ENCODE measurements around the gene MIF4GD. TPM values are rescaled to one million over a fixed set of nuclear protein-coding genes. Genes with fewer than 3 reads are reported as not detected.

Gene MIF4GD
- total RNA-seq, 1 donor from 2014 or later = 32.1 TPM

DNA sequence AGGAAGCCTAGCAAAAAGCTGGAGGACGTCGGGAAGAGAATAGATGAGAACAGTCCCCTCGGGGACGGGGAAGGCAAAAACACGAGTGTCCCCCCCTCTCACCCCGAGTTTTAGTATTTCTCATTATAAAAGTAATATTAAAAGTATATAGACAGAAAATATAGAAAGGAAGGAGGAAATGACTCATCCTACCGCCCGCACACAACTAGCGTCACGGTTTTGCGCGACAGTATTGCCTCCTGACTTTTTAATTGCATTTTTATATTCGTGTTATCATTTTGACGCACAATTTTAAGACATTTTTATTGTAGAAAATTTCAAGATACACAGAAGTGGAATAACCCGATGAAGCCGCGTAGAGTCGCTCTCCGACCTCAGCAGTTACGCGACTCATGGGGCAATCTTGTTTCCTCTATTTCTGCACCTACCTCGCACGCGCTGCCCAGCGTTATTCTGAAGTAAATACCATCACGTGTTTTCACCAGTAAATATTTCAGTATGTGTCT lies 18.9 kb upstream of the MIF4GD start:
- intact Hi-C loops (cut with DNase I) = no loop called here
- H3K27ac ChIP-seq = peak overlapping the region; percentile 93
- peak; percentile 84 for DNase-seq
- H3K9me3 ChIP-seq = no peaks in the 10 kb centered on the region
- H3K36me3 ChIP-seq = peaks cover 15% of the 10 kb centered on the region
- no peak for TF ChIP-seq CTCF (IDR thresholded peaks at IDR 0.05)
- no peaks in the 10 kb centered on the region for H3K27me3 ChIP-seq (ENCODE audit: low read depth)
- peak; percentile 44 to 51 for ATAC-seq
- H3K4me3 ChIP-seq = peak overlapping the region; percentile 92
- peaks cover 8% of the 10 kb centered on the region for H3K4me1 ChIP-seq

DNA sequence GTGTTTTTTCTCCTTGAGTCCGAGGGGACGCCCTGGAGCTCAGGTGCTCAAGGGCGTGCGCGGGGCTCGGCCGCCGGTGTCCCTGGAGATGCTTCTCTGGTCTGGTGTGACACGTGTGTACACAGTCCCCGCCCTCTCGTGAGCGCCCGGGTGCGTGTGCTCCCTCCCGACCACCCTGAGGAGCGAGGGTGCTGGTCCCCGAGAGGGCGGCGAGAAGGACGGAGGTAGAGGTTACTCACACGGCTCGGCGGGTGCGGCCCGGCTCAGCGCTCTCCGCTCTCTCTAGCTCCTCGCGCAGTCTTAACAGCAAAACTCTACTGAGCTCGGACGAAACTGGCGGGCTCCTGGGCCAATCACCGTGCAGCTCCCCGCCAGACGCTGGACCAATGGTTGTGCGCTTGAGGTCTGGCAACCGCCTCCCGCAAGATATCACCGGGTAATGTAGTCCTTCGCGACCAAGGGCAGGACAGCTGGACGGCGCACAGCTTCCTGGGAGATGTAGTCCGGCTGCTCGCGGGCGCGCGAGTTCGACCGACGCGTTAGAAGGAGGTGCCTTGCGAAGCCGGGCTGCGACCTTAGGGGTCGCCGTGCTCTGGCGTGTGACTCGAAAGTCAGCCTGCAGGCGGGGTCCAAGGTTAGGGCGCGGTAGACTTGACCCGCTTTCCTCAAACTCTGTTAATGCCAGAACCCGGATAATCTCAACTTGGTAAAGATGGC lies 18.2 kb upstream of the MIF4GD start, which contains the start of gene SLC25A19:
TSS of gene SLC25A19 (minus strand) at position 319 of the 717 bp plus-strand sequence. CDS start 2,669 bp downstream, outside the sequence.
- no peaks in the 10 kb centered on the region for H3K27me3 ChIP-seq (ENCODE audit: low read depth)
- peak; percentile 99 for DNase-seq
- H3K27ac ChIP-seq = peak within 1 kb of the TSS; percentile 93
- TF ChIP-seq CTCF (IDR thresholded peaks at IDR 0.05) = peak; percentile 11
- intact Hi-C loops (cut with DNase I) = no loop called here
- ATAC-seq = peak; percentile 98 to 99
- peak within 1 kb of the TSS; percentile 92 for H3K4me3 ChIP-seq
- H3K9me3 ChIP-seq = no peaks in the 10 kb centered on the region
- H3K4me1 ChIP-seq = peaks cover 8% of the 10 kb centered on the region
- H3K36me3 ChIP-seq = peaks cover 17% of the 10 kb centered on the region

GRCh38 chr17:75288770-75289114 lies 17.7 kb upstream of the MIF4GD start:
- DNase-seq (peak; percentile 68), ATAC-seq (peak; percentile 45 to 62)
- Histone ChIP-seq H3K36me3 (peaks cover 19% of the 10 kb centered on the region), H3K27ac (peak overlapping the region; percentile 93), H3K4me3 (peak overlapping the region; percentile 92), H3K4me1 (peaks cover 8% of the 10 kb centered on the region), H3K9me3 (no peaks in the 10 kb centered on the region), H3K27me3 (ENCODE audit: low read depth) (no peaks in the 10 kb centered on the region)
- no peak for TF ChIP-seq CTCF (IDR thresholded peaks at IDR 0.05)
- intact Hi-C loops (cut with DNase I) = no loop called here

DNA sequence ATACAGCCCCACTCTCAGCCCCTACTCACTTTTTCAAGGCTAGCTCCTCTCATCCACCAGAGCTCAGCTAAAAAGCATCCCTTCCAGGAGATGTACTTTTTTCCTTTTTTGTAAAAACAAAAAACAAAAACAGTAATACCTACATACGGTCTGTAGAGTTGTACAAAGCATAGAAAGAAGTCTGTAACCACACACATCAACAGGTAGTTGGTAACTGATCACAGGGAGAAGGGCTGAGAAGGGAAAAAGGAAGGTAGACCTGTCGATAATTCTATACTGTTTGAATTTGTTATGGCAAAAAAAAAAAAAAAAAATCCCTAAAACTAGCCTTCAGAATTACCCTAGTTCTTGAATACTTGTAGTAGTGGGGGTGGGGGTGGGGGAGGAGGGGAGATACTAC lies 17.3 kb upstream of the MIF4GD start:
- peak overlapping the region; percentile 92 for H3K4me3 ChIP-seq
- H3K27ac ChIP-seq = peak overlapping the region; percentile 93
- ATAC-seq (no peak), DNase-seq (no peak)
- no peaks in the 10 kb centered on the region for H3K27me3 ChIP-seq (ENCODE audit: low read depth)
- no peak for TF ChIP-seq CTCF (IDR thresholded peaks at IDR 0.05)
- H3K36me3 ChIP-seq = peaks cover 22% of the 10 kb centered on the region
- H3K4me1 ChIP-seq = peaks cover 8% of the 10 kb centered on the region
- intact Hi-C loops (cut with DNase I) = no loop called here
- no peaks in the 10 kb centered on the region for H3K9me3 ChIP-seq

DNA sequence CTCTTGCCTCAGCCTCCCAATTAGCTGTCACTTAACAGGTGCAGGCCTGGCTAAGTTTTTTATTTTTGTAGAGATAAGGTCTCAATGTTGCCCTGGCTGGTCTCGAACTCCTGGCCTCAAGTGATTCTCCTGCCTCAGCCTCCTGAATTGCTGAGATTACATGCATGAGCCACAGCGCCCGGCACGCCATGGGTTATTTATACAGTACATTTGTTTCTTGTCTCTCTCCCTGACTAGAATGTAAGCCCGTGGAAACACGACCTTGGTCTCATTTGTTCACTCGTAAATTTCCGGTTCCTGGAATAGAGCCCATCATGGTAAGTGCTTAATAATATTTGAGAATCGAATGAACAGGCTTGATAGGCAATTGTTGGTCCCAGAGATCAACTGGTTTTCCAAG lies 16.2 kb upstream of the MIF4GD start:
- no peak overlapping the region for H3K4me3 ChIP-seq
- H3K27me3 ChIP-seq (ENCODE audit: low read depth) = no peaks in the 10 kb centered on the region
- H3K27ac ChIP-seq = no peak overlapping the region
- H3K36me3 ChIP-seq = peaks cover 31% of the 10 kb centered on the region
- intact Hi-C loops (cut with DNase I) = no loop called here
- ATAC-seq (no peak), DNase-seq (no peak)
- no peak for TF ChIP-seq CTCF (IDR thresholded peaks at IDR 0.05)
- peaks cover 8% of the 10 kb centered on the region for H3K4me1 ChIP-seq
- no peaks in the 10 kb centered on the region for H3K9me3 ChIP-seq
